ENCODE data around the gene SOX6. TPM values are rescaled to one million over a fixed set of nuclear protein-coding genes. Genes with fewer than 3 reads are reported as not detected.
A peak's percentile ranks its signal among the peaks of the same experiment; 100 is the strongest.

Gene SOX6
- total RNA-seq, 1 experiment from 2014 or later, result 0.21 TPM

DNA sequence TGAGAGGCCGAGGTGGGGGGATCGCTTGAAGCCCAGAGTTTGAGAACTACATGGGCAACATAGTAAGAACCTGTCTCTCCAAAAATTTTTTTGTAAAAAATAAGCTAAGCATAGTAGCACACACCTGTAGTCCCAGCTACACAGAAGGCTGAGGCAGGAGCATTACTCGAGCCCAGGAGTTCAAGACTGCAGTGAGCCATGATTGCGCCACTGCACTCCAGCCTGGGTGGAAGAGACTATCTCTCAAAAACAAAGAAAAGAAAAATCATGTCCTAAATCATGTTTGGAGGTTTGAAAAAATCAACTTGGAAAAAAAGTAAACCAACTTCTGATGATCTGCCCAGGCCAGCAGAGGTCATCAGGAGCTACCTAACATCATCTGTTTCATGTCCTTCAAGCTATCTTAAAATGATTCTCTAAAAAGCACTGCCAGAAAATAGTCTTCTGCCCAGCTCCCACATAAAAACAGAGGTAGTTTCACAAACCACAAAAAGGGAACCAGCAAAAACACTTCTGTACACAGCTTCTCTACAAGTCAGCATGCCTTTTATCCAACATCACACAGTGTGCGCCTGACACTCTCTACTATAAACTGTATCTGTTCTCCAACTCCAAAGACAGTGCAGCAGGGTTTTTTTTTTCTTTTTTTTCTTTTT is 165.0 kb downstream of the SOX6 start:
- ChIA-PET CTCF (no interaction called here), POLR2A (no interaction called here)
- ATAC-seq (no peak), DNase-seq (ENCODE audit: low read depth, low spot score) (no peak)
- TF ChIP-seq, protein P1, sequence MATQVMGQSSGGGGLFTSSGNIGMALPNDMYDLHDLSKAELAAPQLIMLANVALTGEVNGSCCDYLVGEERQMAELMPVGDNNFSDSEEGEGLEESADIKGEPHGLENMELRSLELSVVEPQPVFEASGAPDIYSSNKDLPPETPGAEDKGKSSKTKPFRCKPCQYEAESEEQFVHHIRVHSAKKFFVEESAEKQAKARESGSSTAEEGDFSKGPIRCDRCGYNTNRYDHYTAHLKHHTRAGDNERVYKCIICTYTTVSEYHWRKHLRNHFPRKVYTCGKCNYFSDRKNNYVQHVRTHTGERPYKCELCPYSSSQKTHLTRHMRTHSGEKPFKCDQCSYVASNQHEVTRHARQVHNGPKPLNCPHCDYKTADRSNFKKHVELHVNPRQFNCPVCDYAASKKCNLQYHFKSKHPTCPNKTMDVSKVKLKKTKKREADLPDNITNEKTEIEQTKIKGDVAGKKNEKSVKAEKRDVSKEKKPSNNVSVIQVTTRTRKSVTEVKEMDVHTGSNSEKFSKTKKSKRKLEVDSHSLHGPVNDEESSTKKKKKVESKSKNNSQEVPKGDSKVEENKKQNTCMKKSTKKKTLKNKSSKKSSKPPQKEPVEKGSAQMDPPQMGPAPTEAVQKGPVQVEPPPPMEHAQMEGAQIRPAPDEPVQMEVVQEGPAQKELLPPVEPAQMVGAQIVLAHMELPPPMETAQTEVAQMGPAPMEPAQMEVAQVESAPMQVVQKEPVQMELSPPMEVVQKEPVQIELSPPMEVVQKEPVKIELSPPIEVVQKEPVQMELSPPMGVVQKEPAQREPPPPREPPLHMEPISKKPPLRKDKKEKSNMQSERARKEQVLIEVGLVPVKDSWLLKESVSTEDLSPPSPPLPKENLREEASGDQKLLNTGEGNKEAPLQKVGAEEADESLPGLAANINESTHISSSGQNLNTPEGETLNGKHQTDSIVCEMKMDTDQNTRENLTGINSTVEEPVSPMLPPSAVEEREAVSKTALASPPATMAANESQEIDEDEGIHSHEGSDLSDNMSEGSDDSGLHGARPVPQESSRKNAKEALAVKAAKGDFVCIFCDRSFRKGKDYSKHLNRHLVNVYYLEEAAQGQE (IDR thresholded peaks at IDR 0.05; ENCODE audit: insufficient read depth in 1 of 2, low read depth in 2 of 2, low read length in 1 of 2), result no peak
- TF ChIP-seq POLR2AphosphoS5 (IDR thresholded peaks at IDR 0.05; ENCODE audit: low read depth, low read length) (no peak), TCF7L2 (IDR thresholded peaks at IDR 0.05; ENCODE audit: low read depth, low read length) (no peak), SIN3A (IDR thresholded peaks at IDR 0.05; ENCODE audit: borderline replicate concordance, insufficient read depth, low read depth, low read length) (no peak)
- TF ChIP-seq, protein P2, sequence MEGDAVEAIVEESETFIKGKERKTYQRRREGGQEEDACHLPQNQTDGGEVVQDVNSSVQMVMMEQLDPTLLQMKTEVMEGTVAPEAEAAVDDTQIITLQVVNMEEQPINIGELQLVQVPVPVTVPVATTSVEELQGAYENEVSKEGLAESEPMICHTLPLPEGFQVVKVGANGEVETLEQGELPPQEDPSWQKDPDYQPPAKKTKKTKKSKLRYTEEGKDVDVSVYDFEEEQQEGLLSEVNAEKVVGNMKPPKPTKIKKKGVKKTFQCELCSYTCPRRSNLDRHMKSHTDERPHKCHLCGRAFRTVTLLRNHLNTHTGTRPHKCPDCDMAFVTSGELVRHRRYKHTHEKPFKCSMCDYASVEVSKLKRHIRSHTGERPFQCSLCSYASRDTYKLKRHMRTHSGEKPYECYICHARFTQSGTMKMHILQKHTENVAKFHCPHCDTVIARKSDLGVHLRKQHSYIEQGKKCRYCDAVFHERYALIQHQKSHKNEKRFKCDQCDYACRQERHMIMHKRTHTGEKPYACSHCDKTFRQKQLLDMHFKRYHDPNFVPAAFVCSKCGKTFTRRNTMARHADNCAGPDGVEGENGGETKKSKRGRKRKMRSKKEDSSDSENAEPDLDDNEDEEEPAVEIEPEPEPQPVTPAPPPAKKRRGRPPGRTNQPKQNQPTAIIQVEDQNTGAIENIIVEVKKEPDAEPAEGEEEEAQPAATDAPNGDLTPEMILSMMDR (IDR thresholded peaks at IDR 0.05), result peak; percentile 18; the same call in 1 of the 2 replicates
- Histone ChIP-seq H3K9me3 (ENCODE audit: control insufficient read depth, insufficient read depth, low read depth, low read length) (no peaks in the 10 kb centered on the region), H3K27me3 (ENCODE audit: control insufficient read depth, insufficient read depth, low read length) (no peaks in the 10 kb centered on the region), H3K27ac (ENCODE audit: low read length) (no peak overlapping the region), H3K36me3 (ENCODE audit: control insufficient read depth, insufficient read depth, low read length) (no peaks in the 10 kb centered on the region), H3K4me1 (ENCODE audit: control insufficient read depth, insufficient read depth, low read length) (no peaks in the 10 kb centered on the region), H3K4me3 (ENCODE audit: low read depth in 2 of 2, low read length in 2 of 2) (no peak overlapping the region)
- intact Hi-C loops (cut with micrococcal nuclease; ENCODE audit: unreplicated experiment), result no loop called here
- no TSS peak for BruUV-seq (replicated peaks)
- in situ Hi-C loops (cut with HindIII; ENCODE audit: low pct_unique_long_range_greater_than_20kb, low sequenced_read_pairs), result no loop called here

DNA sequence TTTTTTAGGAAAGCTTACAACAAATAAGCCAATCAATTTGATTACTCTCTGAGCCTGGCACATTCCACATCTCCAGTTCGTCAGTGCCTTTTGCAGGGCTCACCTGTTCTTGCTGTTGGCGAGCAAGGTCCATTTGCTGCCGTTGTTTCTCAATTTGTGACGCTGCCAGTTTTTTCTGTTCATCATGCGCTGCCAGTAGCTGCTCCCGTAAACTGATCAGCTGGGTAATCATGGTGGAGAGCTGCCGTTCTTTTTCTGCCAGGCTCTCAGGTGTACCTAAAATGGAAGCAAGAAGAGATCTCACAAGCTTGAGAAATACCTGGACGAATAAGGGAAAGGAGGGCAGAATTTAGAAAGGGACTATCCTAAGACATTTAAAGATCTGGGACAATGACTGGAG is 169.7 kb downstream of the SOX6 start:
- H3K4me3 ChIP-seq (ENCODE audit: low read depth in 2 of 2, low read length in 2 of 2), result no peak overlapping the region
- no peak for ATAC-seq
- no peak for DNase-seq (ENCODE audit: low read depth, low spot score)
- no peaks in the 10 kb centered on the region for H3K27me3 ChIP-seq (ENCODE audit: control insufficient read depth, insufficient read depth, low read length)
- TF ChIP-seq, protein P1 (IDR thresholded peaks at IDR 0.05; ENCODE audit: insufficient read depth in 1 of 2, low read depth in 2 of 2, low read length in 1 of 2), result no peak
- no peak for TF ChIP-seq SIN3A (IDR thresholded peaks at IDR 0.05; ENCODE audit: borderline replicate concordance, insufficient read depth, low read depth, low read length)
- TF ChIP-seq, protein P2 (IDR thresholded peaks at IDR 0.05), result no peak
- TF ChIP-seq POLR2AphosphoS5 (IDR thresholded peaks at IDR 0.05; ENCODE audit: low read depth, low read length), result no peak
- TF ChIP-seq TCF7L2 (IDR thresholded peaks at IDR 0.05; ENCODE audit: low read depth, low read length), result no peak
- H3K9me3 ChIP-seq (ENCODE audit: control insufficient read depth, insufficient read depth, low read depth, low read length), result no peaks in the 10 kb centered on the region
- no peaks in the 10 kb centered on the region for H3K36me3 ChIP-seq (ENCODE audit: control insufficient read depth, insufficient read depth, low read length)
- intact Hi-C loops (cut with micrococcal nuclease; ENCODE audit: unreplicated experiment) (no loop called here), in situ Hi-C loops (cut with HindIII; ENCODE audit: low pct_unique_long_range_greater_than_20kb, low sequenced_read_pairs) (no loop called here)
- H3K4me1 ChIP-seq (ENCODE audit: control insufficient read depth, insufficient read depth, low read length), result no peaks in the 10 kb centered on the region
- H3K27ac ChIP-seq (ENCODE audit: low read length), result no peak overlapping the region
- no TSS peak for BruUV-seq (replicated peaks)
- CTCF ChIA-PET, result interaction anchor here (0.7 kb wide), 1 partner anchor 220 kb away, joined by 5 read pairs; no protein-coding TSS in a partner anchor
- POLR2A ChIA-PET, result no interaction called here
